Ovary (tissue), 3 donors: ENCODE results near the gene TMEM150B.

Source experiments
- EP300 ChIP-seq: sonication (generic); formaldehyde crosslinking; IDR thresholded peaks from one replicate; pipeline ENCODE4 v1.6.1; 2017; ENCODE audit warnings: antibody characterized with exemption
- POLR2A ChIP-seq: fragments of 450-650 bp; IDR thresholded peaks from one replicate; pipeline ENCODE4 v1.6.1; 2017; ENCODE audit warnings: antibody characterized with exemption, mild to moderate bottlenecking, moderate library complexity
- TF ChIP-seq, protein P1 (sequence below), 3 donors: fragments of 450-650 bp in 2 of 3; fragments of 200-600 bp in 1 of 3; IDR thresholded peaks; one replicate each; pipeline versions ENCODE4 v1.5.1 to v1.8.0; 2016 to 2022; ENCODE audit warnings: antibody characterized with exemption in 3 of 3, mild to moderate bottlenecking in 1 of 3
- donor health status: DM: no; HTN: no; CAD: no.

DNA sequence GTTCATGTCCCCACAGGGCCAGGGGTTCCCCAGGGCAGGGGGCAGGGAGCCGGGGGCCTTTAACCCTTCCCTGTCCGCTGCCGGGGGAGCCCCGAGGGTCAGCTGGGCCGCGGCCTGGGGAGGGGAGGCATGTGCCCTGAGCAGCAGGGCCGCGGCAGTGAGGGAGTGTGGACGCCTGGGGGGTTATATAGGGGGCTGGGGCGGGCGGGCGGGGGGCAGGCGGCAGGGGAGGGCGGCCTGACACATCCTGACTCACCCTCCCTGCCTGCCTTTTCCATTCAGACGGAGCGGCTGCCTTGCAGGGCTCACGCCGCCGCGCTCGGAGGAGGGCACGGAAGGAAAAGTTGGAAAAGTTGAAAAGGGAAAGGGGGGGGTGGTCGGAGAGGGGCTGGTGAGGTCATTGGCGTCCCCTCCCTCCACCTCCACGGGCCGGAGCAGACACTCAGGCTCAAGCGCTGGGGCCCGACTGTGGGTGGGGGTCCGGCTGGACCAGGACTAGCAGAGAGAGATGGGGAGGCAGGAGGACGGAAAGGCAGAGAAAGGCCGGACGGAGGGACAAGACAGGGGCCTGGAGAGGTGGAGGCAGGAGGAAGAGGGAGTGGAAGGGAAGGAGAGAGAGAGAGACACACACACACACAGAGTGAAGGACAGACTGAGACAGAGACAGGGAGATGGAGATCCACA lies 45.3 kb upstream of the TMEM150B start, which contains the start of gene IL11:
- TF ChIP-seq, protein P1, sequence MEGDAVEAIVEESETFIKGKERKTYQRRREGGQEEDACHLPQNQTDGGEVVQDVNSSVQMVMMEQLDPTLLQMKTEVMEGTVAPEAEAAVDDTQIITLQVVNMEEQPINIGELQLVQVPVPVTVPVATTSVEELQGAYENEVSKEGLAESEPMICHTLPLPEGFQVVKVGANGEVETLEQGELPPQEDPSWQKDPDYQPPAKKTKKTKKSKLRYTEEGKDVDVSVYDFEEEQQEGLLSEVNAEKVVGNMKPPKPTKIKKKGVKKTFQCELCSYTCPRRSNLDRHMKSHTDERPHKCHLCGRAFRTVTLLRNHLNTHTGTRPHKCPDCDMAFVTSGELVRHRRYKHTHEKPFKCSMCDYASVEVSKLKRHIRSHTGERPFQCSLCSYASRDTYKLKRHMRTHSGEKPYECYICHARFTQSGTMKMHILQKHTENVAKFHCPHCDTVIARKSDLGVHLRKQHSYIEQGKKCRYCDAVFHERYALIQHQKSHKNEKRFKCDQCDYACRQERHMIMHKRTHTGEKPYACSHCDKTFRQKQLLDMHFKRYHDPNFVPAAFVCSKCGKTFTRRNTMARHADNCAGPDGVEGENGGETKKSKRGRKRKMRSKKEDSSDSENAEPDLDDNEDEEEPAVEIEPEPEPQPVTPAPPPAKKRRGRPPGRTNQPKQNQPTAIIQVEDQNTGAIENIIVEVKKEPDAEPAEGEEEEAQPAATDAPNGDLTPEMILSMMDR (IDR thresholded peaks at IDR 0.05), result no peak
- TF ChIP-seq POLR2A (no peak), EP300 (no peak)
